Neuronal stem cell (in vitro differentiated cells): Measurements from ENCODE around the gene SEMA3E.

Experiments
- DNase-seq: peaks from one replicate; pipeline ENCODE4 v3.0.0-alpha.2; 2013; ENCODE audit warnings: low spot score
- H2AFZ ChIP-seq: one replicate; pipeline ENCODE4 v1.6.1; 2013; ENCODE audit warnings: mild to moderate bottlenecking, low read length, inconsistent platforms
- H2AK5ac ChIP-seq: 2 replicates; pipeline ENCODE4 v1.6.1; 2013; ENCODE audit warnings: low read depth, mild to moderate bottlenecking, inconsistent platforms, low read length, moderate library complexity, mixed read lengths
- H2BK120ac ChIP-seq: 2 replicates; pipeline ENCODE4 v1.6.1; 2013; ENCODE audit warnings: low read depth, mild to moderate bottlenecking, inconsistent platforms, low read length, moderate library complexity, mixed read lengths
- H2BK12ac ChIP-seq: one replicate; pipeline ENCODE4 v1.6.1; 2013; ENCODE audit warnings: low read length, inconsistent platforms
- H2BK15ac ChIP-seq: 2 replicates; pipeline ENCODE4 v1.6.1; 2013; ENCODE audit warnings: mild to moderate bottlenecking, low read length, inconsistent platforms, mixed read lengths
- H2BK5ac ChIP-seq: one replicate; pipeline ENCODE4 v1.6.1; 2013; ENCODE audit warnings: inconsistent platforms, mild to moderate bottlenecking, low read length, moderate library complexity
- H3K14ac ChIP-seq: one replicate; pipeline ENCODE4 v1.6.1; 2013; ENCODE audit warnings: low read length, inconsistent platforms
- H3K18ac ChIP-seq: 2 replicates; pipeline ENCODE4 v1.6.1; 2013; ENCODE audit warnings: low read length, inconsistent platforms
- H3K23ac ChIP-seq: 2 replicates; pipeline ENCODE4 v1.6.1; 2013; ENCODE audit warnings: low read depth, mild to moderate bottlenecking, mixed read lengths, low read length, inconsistent platforms; ENCODE audit not compliant: poor library complexity
- H3K27ac ChIP-seq: replicated peaks from 3 replicates; pipeline ENCODE4 v1.5.1; 2013; ENCODE audit warnings: low read length, inconsistent platforms
- H3K27me3 ChIP-seq, 3 experiments: 2 replicates each; pipeline ENCODE4 v1.6.1; 2013; ENCODE audit warnings: low read length in 3 of 3, mild to moderate bottlenecking in 2 of 3, inconsistent platforms in 1 of 3, low read depth in 1 of 3, mixed read lengths in 1 of 3, moderate library complexity in 1 of 3; ENCODE audit not compliant: control insufficient read depth in 3 of 3, insufficient read depth in 3 of 3
- H3K36me3 ChIP-seq, 2 donors: replicated peaks in 1 of 2; 2 replicates each; pipeline ENCODE4 v1.6.1; 2013; ENCODE audit warnings: low read length in 2 of 2; ENCODE audit not compliant: control insufficient read depth in 2 of 2, insufficient read depth in 2 of 2
- H3K4ac ChIP-seq: 2 replicates; pipeline ENCODE4 v1.6.1; 2013; ENCODE audit warnings: inconsistent platforms, mild to moderate bottlenecking, low read length, moderate library complexity
- H3K4me1 ChIP-seq, 2 donors: 1 replicate in 1 of 2; 2 replicates in 1 of 2; pipeline ENCODE4 v1.6.1; 2013; ENCODE audit warnings: low read length in 2 of 2, low read depth in 1 of 2; ENCODE audit not compliant: control insufficient read depth in 2 of 2, insufficient read depth in 1 of 2
- H3K4me2 ChIP-seq: one replicate; pipeline ENCODE4 v1.6.1; 2013; ENCODE audit warnings: mild to moderate bottlenecking, low read length, inconsistent platforms; ENCODE audit not compliant: insufficient read depth, poor library complexity, severe bottlenecking
- H3K4me3 ChIP-seq, 2 donors: 2 replicates each; pipeline ENCODE4 v1.5.1; 2013; ENCODE audit warnings: low read length in 2 of 2, mild to moderate bottlenecking in 2 of 2, inconsistent platforms in 1 of 2, moderate library complexity in 1 of 2
- H3K79me1 ChIP-seq: one replicate; pipeline ENCODE4 v1.6.1; 2013; ENCODE audit warnings: low read depth, mild to moderate bottlenecking, inconsistent platforms, low read length, moderate library complexity
- H3K9ac ChIP-seq: one replicate; pipeline ENCODE4 v1.6.1; 2013; ENCODE audit warnings: mild to moderate bottlenecking, low read depth, low read length, inconsistent platforms; ENCODE audit not compliant: poor library complexity
- H3K9me3 ChIP-seq, 2 donors: replicated peaks in 1 of 2; 2 replicates each; pipeline versions ENCODE3 to v1.6.1; 2013; ENCODE audit warnings: low read length in 2 of 2, mild to moderate bottlenecking in 2 of 2, inconsistent platforms in 1 of 2, low read depth in 1 of 2, mixed read lengths in 1 of 2, moderate library complexity in 1 of 2; ENCODE audit not compliant: control insufficient read depth in 2 of 2, insufficient read depth in 1 of 2
- H4K8ac ChIP-seq: one replicate; pipeline ENCODE4 v1.6.1; 2013; ENCODE audit warnings: low read depth, mild to moderate bottlenecking, inconsistent platforms, low read length, moderate library complexity
- H4K91ac ChIP-seq: one replicate; pipeline ENCODE4 v1.6.1; 2013; ENCODE audit warnings: low read length, low read depth, mild to moderate bottlenecking, inconsistent platforms; ENCODE audit not compliant: poor library complexity
- WGBS, 2 donors: extraction: QIAGEN DNeasy Blood & Tissue Kit; methylation state at CpG; one replicate each; pipeline ENCODE4 v1.1.7; 2013; ENCODE audit warnings: missing lambda C conversion rate in 2 of 2, mixed read lengths in 1 of 2; ENCODE audit not compliant: insufficient read length in 2 of 2, insufficient replicate concordance in 1 of 2; ENCODE audit errors: extremely low coverage in 2 of 2; 5-methylcytosine and 5-hydroxymethylcytosine counted together

SEMA3E gene

DNA sequence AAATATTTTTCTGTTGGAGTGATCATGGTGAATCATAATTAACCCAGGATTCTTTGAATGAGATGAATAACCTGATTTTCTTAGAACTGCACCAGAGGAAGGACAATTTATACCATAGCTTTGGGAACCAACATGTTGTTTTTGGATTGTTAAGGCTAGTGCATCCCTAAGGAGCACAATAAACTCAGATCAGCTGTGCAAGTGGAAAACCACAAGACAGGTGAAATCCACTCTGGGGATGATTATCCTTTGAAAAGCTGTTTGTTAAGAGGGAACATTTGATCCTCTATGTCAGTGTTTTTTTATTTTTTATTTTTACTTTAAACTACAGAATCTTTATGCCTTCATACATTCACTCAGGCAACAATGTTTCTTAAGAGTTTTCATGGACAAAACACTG lies 254.2 kb downstream of the SEMA3E start:
- Histone ChIP-seq H3K4ac (no peak overlapping the region), H2AFZ (no peak overlapping the region), H2BK12ac (no peak overlapping the region), H2BK5ac (no peak overlapping the region), H3K4me1 (no peaks in the 10 kb centered on the region), H3K23ac (no peak overlapping the region), H4K91ac (no peak overlapping the region), H3K14ac (no peak overlapping the region), H3K79me1 (no peaks in the 10 kb centered on the region), H2BK15ac (no peak overlapping the region), H3K18ac (no peak overlapping the region), H3K27ac (no peak overlapping the region), H3K27me3 (no peaks in the 10 kb centered on the region), H3K36me3 (no peaks in the 10 kb centered on the region), H3K4me2 (no peak overlapping the region), H2AK5ac (no peak overlapping the region), H3K4me3 (no peak overlapping the region), H3K9me3 (no peaks in the 10 kb centered on the region), H4K8ac (no peak overlapping the region), H3K9ac (no peak overlapping the region), H2BK120ac (no peak overlapping the region)
- DNase-seq: no peak

DNA sequence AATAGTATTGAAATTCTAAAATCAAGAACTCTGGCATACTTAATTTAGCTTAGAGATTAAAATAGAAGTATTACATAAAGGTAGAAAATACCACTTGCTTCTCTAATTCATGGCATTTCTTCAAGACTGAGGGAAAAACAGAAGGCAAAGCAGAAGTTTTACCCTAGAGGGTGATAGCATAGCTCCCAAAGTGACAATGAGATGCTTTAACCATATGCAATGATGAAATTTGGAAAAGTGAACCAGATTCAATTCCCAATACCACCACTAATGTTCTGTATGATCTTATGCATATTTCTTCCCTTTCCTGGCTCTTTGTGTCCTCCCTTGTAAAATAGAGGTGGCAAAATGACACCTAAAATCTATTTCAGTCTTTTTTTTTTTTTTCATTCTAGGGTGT lies 260.5 kb downstream of the SEMA3E start:
- Histone ChIP-seq H3K4me2 (no peak overlapping the region), H2AK5ac (no peak overlapping the region), H2BK120ac (no peak overlapping the region), H3K4me1 (no peaks in the 10 kb centered on the region), H3K9ac (no peak overlapping the region), H3K36me3 (no peaks in the 10 kb centered on the region), H2BK15ac (no peak overlapping the region), H4K91ac (no peak overlapping the region), H3K27ac (no peak overlapping the region), H3K9me3 (no peaks in the 10 kb centered on the region), H3K4ac (no peak overlapping the region), H3K4me3 (no peak overlapping the region), H2BK12ac (no peak overlapping the region), H4K8ac (no peak overlapping the region), H3K27me3 (no peaks in the 10 kb centered on the region), H3K79me1 (no peaks in the 10 kb centered on the region), H2AFZ (no peak overlapping the region), H2BK5ac (no peak overlapping the region), H3K23ac (no peak overlapping the region), H3K18ac (no peak overlapping the region), H3K14ac (no peak overlapping the region)
- DNase-seq: no peak

DNA sequence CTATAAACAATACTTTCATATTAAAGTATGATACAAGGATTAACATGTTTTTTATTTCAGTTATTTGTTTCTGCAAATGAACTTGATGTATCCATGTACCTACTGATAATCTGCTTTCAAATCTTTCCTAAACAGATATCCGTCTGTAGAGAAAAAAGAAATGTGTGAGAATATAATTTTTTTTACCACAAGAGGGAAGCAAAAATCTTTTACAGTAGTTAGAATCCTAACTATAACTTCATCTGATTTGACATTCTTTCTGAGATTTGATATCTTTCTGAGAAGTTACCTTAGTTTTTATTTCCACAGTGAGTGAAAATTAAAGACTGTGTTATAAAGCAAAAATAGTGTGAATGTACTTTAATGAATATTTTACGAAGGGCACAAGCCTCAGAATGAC lies 282.3 kb downstream of the SEMA3E start:
- Histone ChIP-seq H3K9me3 (no peaks in the 10 kb centered on the region), H2AK5ac (no peak overlapping the region), H3K23ac (no peak overlapping the region), H3K79me1 (no peaks in the 10 kb centered on the region), H3K4me3 (no peak overlapping the region), H3K27me3 (no peaks in the 10 kb centered on the region), H2BK12ac (no peak overlapping the region), H2BK120ac (no peak overlapping the region), H2BK5ac (no peak overlapping the region), H3K14ac (no peak overlapping the region), H2AFZ (no peak overlapping the region), H4K91ac (no peak overlapping the region), H3K4me2 (no peak overlapping the region), H3K9ac (no peak overlapping the region), H2BK15ac (no peak overlapping the region), H3K36me3 (no peaks in the 10 kb centered on the region), H3K18ac (no peak overlapping the region), H3K27ac (no peak overlapping the region), H4K8ac (no peak overlapping the region), H3K4me1 (no peaks in the 10 kb centered on the region), H3K4ac (no peak overlapping the region)
- no CpG with 5 or more reads among the region's 2 CpGs for WGBS, 2 donors
- DNase-seq: no peak

DNA sequence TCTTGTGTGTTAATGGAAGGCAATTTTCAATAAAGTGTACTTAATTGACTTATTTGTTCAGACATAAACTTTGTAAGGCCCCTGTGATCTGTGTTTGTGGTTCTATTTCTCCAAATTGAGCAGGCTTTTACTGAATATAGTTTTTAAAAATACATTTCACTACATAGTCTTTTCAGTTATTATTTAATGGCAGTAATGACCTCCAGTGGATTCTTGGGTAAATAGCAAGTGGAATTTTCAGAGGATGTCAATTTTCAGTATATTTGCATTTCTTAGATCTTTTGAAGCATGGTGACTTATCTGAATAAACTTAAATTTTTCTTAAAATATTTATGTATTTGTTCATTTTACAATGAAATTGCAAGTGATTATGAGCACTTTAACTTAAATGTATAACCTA lies 283.2 kb downstream of the SEMA3E start:
- Histone ChIP-seq H3K4me3 (no peak overlapping the region), H3K14ac (no peak overlapping the region), H3K9me3 (no peaks in the 10 kb centered on the region), H3K27ac (no peak overlapping the region), H2BK15ac (no peak overlapping the region), H3K27me3 (no peaks in the 10 kb centered on the region), H2BK12ac (no peak overlapping the region), H2BK5ac (no peak overlapping the region), H2AK5ac (no peak overlapping the region), H4K8ac (no peak overlapping the region), H3K4ac (no peak overlapping the region), H3K9ac (no peak overlapping the region), H3K4me2 (no peak overlapping the region), H3K36me3 (no peaks in the 10 kb centered on the region), H3K4me1 (no peaks in the 10 kb centered on the region), H3K18ac (no peak overlapping the region), H4K91ac (no peak overlapping the region), H3K23ac (no peak overlapping the region), H2BK120ac (no peak overlapping the region), H3K79me1 (no peaks in the 10 kb centered on the region), H2AFZ (no peak overlapping the region)
- DNase-seq: no peak
